ENCODE measurements around the gene DEPDC1B.
"Not testable (repeated sequence)": the region's sequence is repeated elsewhere in the genome, so short reads cannot be mapped to it uniquely, and the experiment has no call there.

DEPDC1B gene

GRCh38 chr5:60699609-60700415 lies at the start of gene DEPDC1B:
TSS of gene DEPDC1B (minus strand) at chr5:60700166. CDS start at chr5:60700093, 73 bp downstream.
- intact Hi-C loops (cut with DNase I): no loop called here
- DNase-seq: peak; percentile 80 to 94 (median 89)

GRCh38 chr5:60744682-60745081 lies 44.7 kb upstream of the DEPDC1B start:
- no peak for DNase-seq
- intact Hi-C loops (cut with DNase I): no loop called here

- intact Hi-C loops (cut with DNase I): no loop called here
- no peak for DNase-seq
Observed at GRCh38 chr5:60743511-60744314, 43.7 kb upstream of the DEPDC1B start.

- no peak for DNase-seq
- intact Hi-C loops (cut with DNase I): no loop called here
Observed at GRCh38 chr5:60740322-60740721, 40.4 kb upstream of the DEPDC1B start.

- intact Hi-C loops (cut with DNase I): no loop called here
- DNase-seq: no peak
Observed at GRCh38 chr5:60738933-60739332, 39.0 kb upstream of the DEPDC1B start.

- DNase-seq: no peak
- intact Hi-C loops (cut with DNase I): no loop called here
Observed at GRCh38 chr5:60738461-60738860, 38.5 kb upstream of the DEPDC1B start.

GRCh38 chr5:60730858-60731257 lies 30.9 kb upstream of the DEPDC1B start:
- intact Hi-C loops (cut with DNase I); DNase-seq: not testable (repeated sequence)

- DNase-seq: no peak
- intact Hi-C loops (cut with DNase I): no loop called here
Observed at GRCh38 chr5:60727033-60727679, 27.2 kb upstream of the DEPDC1B start.

- intact Hi-C loops (cut with DNase I): no loop called here
- DNase-seq: no peak
Observed at GRCh38 chr5:60724126-60724525, 24.2 kb upstream of the DEPDC1B start.

- intact Hi-C loops (cut with DNase I): no loop called here
Observed at GRCh38 chr5:60722416-60722815, 22.4 kb upstream of the DEPDC1B start.

GRCh38 chr5:60719329-60719728 lies 19.4 kb upstream of the DEPDC1B start:
- no peak for DNase-seq

More at GRCh38 chr5:60722416-60722815, 22.4 kb upstream of the DEPDC1B start:
- no peak for DNase-seq

GRCh38 chr5:60718166-60718892 lies 18.4 kb upstream of the DEPDC1B start:
- intact Hi-C loops (cut with DNase I): no loop called here
- DNase-seq: no peak

More at GRCh38 chr5:60719329-60719728, 19.4 kb upstream of the DEPDC1B start:
- intact Hi-C loops (cut with DNase I): no loop called here

- DNase-seq; intact Hi-C loops (cut with DNase I): not testable (repeated sequence)
Observed at GRCh38 chr5:60715201-60715928, 15.4 kb upstream of the DEPDC1B start.

GRCh38 chr5:60712950-60713349 lies 13.0 kb upstream of the DEPDC1B start:
- DNase-seq: no peak
- intact Hi-C loops (cut with DNase I): no loop called here

GRCh38 chr5:60711892-60712291 lies 11.9 kb upstream of the DEPDC1B start:
- intact Hi-C loops (cut with DNase I); DNase-seq: not testable (repeated sequence)

- no peak for DNase-seq
- intact Hi-C loops (cut with DNase I): no loop called here
Observed at GRCh38 chr5:60710362-60710761, 10.4 kb upstream of the DEPDC1B start.

GRCh38 chr5:60705144-60705543 lies 5.2 kb upstream of the DEPDC1B start:
- intact Hi-C loops (cut with DNase I): no loop called here
- DNase-seq: no peak

- DNase-seq: no peak
- intact Hi-C loops (cut with DNase I): no loop called here
Observed at GRCh38 chr5:60703944-60704343, 4.0 kb upstream of the DEPDC1B start.

Data from head of caudate nucleus (tissue), 42 donors.